Astrocyte (in vitro differentiated cells and primary cell): Measurements from ENCODE around the gene TMEM179. TPM values are rescaled to one million over a fixed set of nuclear protein-coding genes. Genes with fewer than 3 reads are reported as not detected.

ENCODE experiments used
- DNase-seq: peaks from one replicate; pipeline ENCODE4 v3.0.0-alpha.2; 2010; ENCODE audit warnings: low read depth
- FAIRE-seq: peaks from 2 replicates; lab custom pipeline; 2011; peaks lifted over from hg19 to GRCh38; lab: Jason Lieb, UNC
- H2AFZ ChIP-seq: 2 replicates; pipeline ENCODE4 v1.6.0; 2012; ENCODE audit warnings: low read depth, low read length, inconsistent platforms
- H3K27ac ChIP-seq: 2 replicates; pipeline ENCODE4 v1.5.1; 2011; ENCODE audit warnings: low read depth, low read length, inconsistent platforms
- H3K27me3 ChIP-seq: 2 replicates; pipeline ENCODE4 v1.6.0; 2011; ENCODE audit warnings: low read length, inconsistent platforms; ENCODE audit not compliant: insufficient read depth
- H3K36me3 ChIP-seq: 2 replicates; pipeline ENCODE4 v1.5.1; 2011; ENCODE audit warnings: low read length, inconsistent platforms; ENCODE audit not compliant: insufficient read depth
- H3K4me1 ChIP-seq: 2 replicates; pipeline ENCODE4 v1.5.1; 2011; ENCODE audit warnings: low read length, inconsistent platforms; ENCODE audit not compliant: insufficient read depth
- H3K4me2 ChIP-seq: 2 replicates; pipeline ENCODE4 v1.6.0; 2012; ENCODE audit warnings: low read length, inconsistent platforms
- H3K4me3 ChIP-seq: 2 replicates; pipeline ENCODE4 v1.5.1; 2011; ENCODE audit warnings: low read depth, mild to moderate bottlenecking, low read length, inconsistent platforms; ENCODE audit not compliant: insufficient read depth
- H3K79me2 ChIP-seq: 2 replicates; pipeline ENCODE4 v1.6.0; 2012; ENCODE audit warnings: mild to moderate bottlenecking, low read length, inconsistent platforms; ENCODE audit not compliant: insufficient read depth
- H3K9ac ChIP-seq: 2 replicates; pipeline ENCODE4 v1.6.0; 2012; ENCODE audit warnings: mild to moderate bottlenecking, low read length, inconsistent platforms
- H3K9me3 ChIP-seq: 2 replicates; pipeline ENCODE4 v1.5.1; 2012; ENCODE audit warnings: low read depth, mild to moderate bottlenecking, low read length, inconsistent platforms; ENCODE audit not compliant: insufficient read depth
- H4K20me1 ChIP-seq: 2 replicates; pipeline ENCODE4 v1.6.0; 2012; ENCODE audit warnings: low read length, inconsistent platforms; ENCODE audit not compliant: insufficient read depth
- H3K27ac Mint-ChIP-seq: one replicate; pipeline ENCODE4 v1.8.0; 2021; ENCODE audit warnings: mild to moderate bottlenecking, mixed read lengths; ENCODE audit not compliant: unreplicated experiment
- H3K27me3 Mint-ChIP-seq: one replicate; pipeline ENCODE4 v1.8.0; 2021; ENCODE audit warnings: low read depth, mixed read lengths; ENCODE audit not compliant: unreplicated experiment
- H3K36me3 Mint-ChIP-seq: one replicate; pipeline ENCODE4 v1.8.0; 2021; ENCODE audit warnings: low read depth, mixed read lengths; ENCODE audit not compliant: unreplicated experiment
- H3K4me1 Mint-ChIP-seq: one replicate; pipeline ENCODE4 v1.8.0; 2021; ENCODE audit warnings: low read depth, mixed read lengths; ENCODE audit not compliant: unreplicated experiment
- H3K4me3 Mint-ChIP-seq: one replicate; pipeline ENCODE4 v1.8.0; 2021; ENCODE audit warnings: mild to moderate bottlenecking, moderate library complexity, mixed read lengths; ENCODE audit not compliant: unreplicated experiment
- H3K9me3 Mint-ChIP-seq: one replicate; pipeline ENCODE4 v1.8.0; 2021; ENCODE audit warnings: mild to moderate bottlenecking, mixed read lengths; ENCODE audit not compliant: unreplicated experiment
- EZH2 ChIP-seq: IDR thresholded peaks from 2 replicates; pipeline ENCODE4 v1.6.1; 2012; ENCODE audit warnings: mild to moderate bottlenecking, low read length, inconsistent platforms; ENCODE audit not compliant: insufficient read depth
- total RNA-seq: library from RNA; stranded (reverse); gene quantifications from 2 replicates; pipeline ENCODE4 v1.2.1, GENCODE V29; 2021
- TF ChIP-seq, protein P1 (sequence below): IDR thresholded peaks from 2 replicates; pipeline ENCODE4 v1.5.1; 2011; ENCODE audit warnings: low read depth, mild to moderate bottlenecking, inconsistent platforms, low read length, moderate library complexity; ENCODE audit not compliant: insufficient read depth

The TMEM179 gene
- total RNA-seq, 1 donor from 2014 or later, result 0.82 TPM

- Histone ChIP-seq H2AFZ (no peak overlapping the region), H3K4me1 (no peaks in the 10 kb centered on the region), H3K27ac (no peak overlapping the region), H3K4me3 (no peak overlapping the region), H3K79me2 (no peaks in the 10 kb centered on the region), H3K27me3 (peaks cover 6% of the 10 kb centered on the region), H3K9ac (no peak overlapping the region), H3K36me3 (no peaks in the 10 kb centered on the region), H3K9me3 (no peaks in the 10 kb centered on the region), H4K20me1 (no peaks in the 10 kb centered on the region), H3K4me2 (no peak overlapping the region)
- DNase-seq (no peak), FAIRE-seq (no peak)
- TF ChIP-seq EZH2, result no peak
- TF ChIP-seq, protein P1, sequence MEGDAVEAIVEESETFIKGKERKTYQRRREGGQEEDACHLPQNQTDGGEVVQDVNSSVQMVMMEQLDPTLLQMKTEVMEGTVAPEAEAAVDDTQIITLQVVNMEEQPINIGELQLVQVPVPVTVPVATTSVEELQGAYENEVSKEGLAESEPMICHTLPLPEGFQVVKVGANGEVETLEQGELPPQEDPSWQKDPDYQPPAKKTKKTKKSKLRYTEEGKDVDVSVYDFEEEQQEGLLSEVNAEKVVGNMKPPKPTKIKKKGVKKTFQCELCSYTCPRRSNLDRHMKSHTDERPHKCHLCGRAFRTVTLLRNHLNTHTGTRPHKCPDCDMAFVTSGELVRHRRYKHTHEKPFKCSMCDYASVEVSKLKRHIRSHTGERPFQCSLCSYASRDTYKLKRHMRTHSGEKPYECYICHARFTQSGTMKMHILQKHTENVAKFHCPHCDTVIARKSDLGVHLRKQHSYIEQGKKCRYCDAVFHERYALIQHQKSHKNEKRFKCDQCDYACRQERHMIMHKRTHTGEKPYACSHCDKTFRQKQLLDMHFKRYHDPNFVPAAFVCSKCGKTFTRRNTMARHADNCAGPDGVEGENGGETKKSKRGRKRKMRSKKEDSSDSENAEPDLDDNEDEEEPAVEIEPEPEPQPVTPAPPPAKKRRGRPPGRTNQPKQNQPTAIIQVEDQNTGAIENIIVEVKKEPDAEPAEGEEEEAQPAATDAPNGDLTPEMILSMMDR, result no peak
- Mint-ChIP-seq H3K36me3 (no peaks in the 10 kb centered on the region), H3K4me1 (no peaks in the 10 kb centered on the region), H3K4me3 (no peak overlapping the region), H3K27ac (no peak overlapping the region), H3K9me3 (no peaks in the 10 kb centered on the region), H3K27me3 (peaks cover 35% of the 10 kb centered on the region)
Measured at GRCh38 chr14:104547998-104548700, 56.4 kb downstream of the TMEM179 start.

DNA sequence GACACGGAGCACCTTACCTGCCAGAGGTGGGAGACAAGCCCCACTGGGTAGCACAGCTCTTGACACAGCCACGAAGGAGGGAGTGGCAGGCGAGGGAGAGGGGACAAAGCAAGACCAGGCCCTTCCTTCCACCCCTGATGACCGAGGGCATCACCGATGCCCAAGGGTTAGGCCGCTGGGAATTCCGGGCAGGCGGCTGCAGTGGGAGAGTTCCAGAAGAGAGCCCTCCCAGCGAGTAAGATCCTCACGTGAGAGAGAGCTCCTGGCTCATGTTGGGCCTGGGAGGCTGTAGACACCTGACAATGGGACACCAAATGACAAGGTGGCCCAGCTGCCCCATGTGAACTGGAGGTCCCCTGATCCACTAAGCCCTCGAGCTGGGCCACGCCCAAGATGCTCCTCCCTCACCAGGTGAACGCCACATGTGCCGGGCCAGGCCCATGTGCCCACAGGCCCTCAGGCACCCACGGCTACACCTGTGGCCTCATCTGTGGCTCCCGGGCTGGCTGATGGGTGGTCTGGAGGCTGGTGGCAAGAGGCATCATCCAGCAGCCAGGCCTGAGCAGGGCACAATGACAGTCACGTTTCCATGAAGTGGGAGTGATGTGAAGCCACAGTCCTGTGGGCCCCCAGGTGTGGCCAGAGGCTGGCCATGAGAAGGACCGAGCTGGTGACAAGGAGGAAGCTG lies 57.1 kb downstream of the TMEM179 start:
- Mint-ChIP-seq H3K4me3 (no peak overlapping the region), H3K9me3 (no peaks in the 10 kb centered on the region), H3K36me3 (no peaks in the 10 kb centered on the region), H3K27ac (no peak overlapping the region), H3K4me1 (no peaks in the 10 kb centered on the region), H3K27me3 (peaks cover 35% of the 10 kb centered on the region)
- FAIRE-seq, result no peak
- Histone ChIP-seq H3K9me3 (no peaks in the 10 kb centered on the region), H3K9ac (no peak overlapping the region), H4K20me1 (no peaks in the 10 kb centered on the region), H3K36me3 (no peaks in the 10 kb centered on the region), H3K4me1 (no peaks in the 10 kb centered on the region), H2AFZ (no peak overlapping the region), H3K4me3 (no peak overlapping the region), H3K27ac (no peak overlapping the region), H3K27me3 (peaks cover 6% of the 10 kb centered on the region), H3K4me2 (no peak overlapping the region), H3K79me2 (no peaks in the 10 kb centered on the region)
- no peak for TF ChIP-seq EZH2
- TF ChIP-seq, protein P1, result no peak
- no peak for DNase-seq
